Tongue (tissue), 2 donors: Measurements from ENCODE around the gene SIRPB1. TPM values are rescaled to one million over a fixed set of nuclear protein-coding genes. Genes with fewer than 3 reads are reported as not detected.
"Not testable (repeated sequence)": the region's sequence is repeated elsewhere in the genome, so short reads cannot be mapped to it uniquely, and the experiment has no call there.

ENCODE experiments used
- DNase-seq: peaks from one replicate; pipeline ENCODE4 v3.0.0-alpha.2; 2015
- total RNA-seq: library from RNA; depleted of rRNA; stranded (reverse); fragments of >200 nt; gene quantifications from one replicate; pipeline ENCODE4 v1.2.3, GENCODE V29; 2014

Gene SIRPB1
- total RNA-seq, 1 donor from 2014 or later, result 0.82 TPM

- DNase-seq, result no peak
These were observed 16.8 kb upstream of the SIRPB1 start for GRCh38 chr20:1636621-1637020.

- DNase-seq, result no peak
These were observed 15.6 kb upstream of the SIRPB1 start for GRCh38 chr20:1635291-1635979.

- no peak for DNase-seq
These were observed 13.7 kb upstream of the SIRPB1 start for GRCh38 chr20:1633535-1633934.

GRCh38 chr20:1632178-1632577 is 12.4 kb upstream of the SIRPB1 start:
- DNase-seq, result no peak

GRCh38 chr20:1631309-1632151 is 11.7 kb upstream of the SIRPB1 start:
- no peak for DNase-seq

- DNase-seq, result no peak
These were observed 10.4 kb upstream of the SIRPB1 start for GRCh38 chr20:1630186-1630585.

GRCh38 chr20:1629321-1629720 is 9.5 kb upstream of the SIRPB1 start:
- no peak for DNase-seq

GRCh38 chr20:1628621-1629020 is 8.8 kb upstream of the SIRPB1 start:
- no peak for DNase-seq

GRCh38 chr20:1627200-1627550 is 7.4 kb upstream of the SIRPB1 start:
- no peak for DNase-seq

GRCh38 chr20:1626528-1627199 is 6.9 kb upstream of the SIRPB1 start:
- no peak for DNase-seq

GRCh38 chr20:1625083-1625690 is 5.4 kb upstream of the SIRPB1 start:
- DNase-seq, result no peak

- DNase-seq, result no peak
These were observed 3.8 kb upstream of the SIRPB1 start for GRCh38 chr20:1623501-1624205.

GRCh38 chr20:1622450-1622849 is 2.6 kb upstream of the SIRPB1 start:
- DNase-seq, result no peak

GRCh38 chr20:1621316-1621715 is 1.5 kb upstream of the SIRPB1 start:
- DNase-seq, result no peak

- DNase-seq, result no peak
These were observed 762 bp downstream of the SIRPB1 start for GRCh38 chr20:1618954-1619540.

GRCh38 chr20:1618479-1618878 is 1.3 kb downstream of the SIRPB1 start:
- DNase-seq, result no peak

- no peak for DNase-seq
These were observed 2.9 kb downstream of the SIRPB1 start for GRCh38 chr20:1616858-1617434.

- DNase-seq, result not testable (repeated sequence)
These were observed 9.4 kb downstream of the SIRPB1 start for GRCh38 chr20:1610404-1610803.

GRCh38 chr20:1608678-1609347 is 11.0 kb downstream of the SIRPB1 start:
- DNase-seq, result not testable (repeated sequence)

GRCh38 chr20:1600736-1601135 is 19.1 kb downstream of the SIRPB1 start:
- DNase-seq, result no peak

- no peak for DNase-seq
These were observed 24.5 kb downstream of the SIRPB1 start for GRCh38 chr20:1595333-1595732.
